Measurements from ENCODE around the gene OR52D1.

The OR52D1 gene

DNA sequence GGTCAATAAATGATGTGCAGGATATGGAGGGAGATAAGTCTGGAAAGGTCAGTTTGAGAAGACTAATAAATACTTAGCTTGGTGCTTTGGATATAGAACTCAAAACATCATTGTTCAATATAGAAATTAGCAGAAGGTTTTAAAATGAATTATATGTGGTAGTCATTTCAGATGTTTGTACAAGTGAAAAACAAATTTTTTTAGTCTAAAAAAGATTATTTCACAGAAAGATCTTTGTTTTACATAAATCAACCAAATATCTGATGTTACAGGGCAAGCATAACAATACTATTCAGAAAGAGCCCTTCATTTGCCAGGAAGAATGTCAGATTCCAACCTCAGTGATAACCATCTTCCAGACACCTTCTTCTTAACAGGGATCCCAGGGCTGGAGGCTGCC, at the start of gene OR52D1:
Gene OR52D1, plus strand, starts transcription at position 301 of the 400 bp plus-strand sequence. Its CDS starts 22 bp downstream, at position 323.
- DNase-seq (ENCODE audit: low spot score): no peak

GRCh38 chr11:5441414-5441813, 47.1 kb upstream of the OR52D1 start, which contains the start of gene OR51I1:
OR51I1 (minus strand) TSS chr11:5441514; CDS start chr11:5441514, 0 bp downstream.
- no peak for DNase-seq (ENCODE audit: low spot score)

- DNase-seq (ENCODE audit: low spot score): no peak
These were observed 44.6 kb upstream of the OR52D1 start for GRCh38 chr11:5443835-5444393.

- no peak for DNase-seq (ENCODE audit: low spot score)
These were observed 39.5 kb upstream of the OR52D1 start, which contains the start of gene OR51I2 for GRCh38 chr11:5449023-5449422. OR51I2 (plus strand) TSS chr11:5449323; CDS start chr11:5453489, 4,166 bp downstream.

GRCh38 chr11:5449432-5449831, 39.1 kb upstream of the OR52D1 start:
- DNase-seq (ENCODE audit: low spot score): no peak

DNA sequence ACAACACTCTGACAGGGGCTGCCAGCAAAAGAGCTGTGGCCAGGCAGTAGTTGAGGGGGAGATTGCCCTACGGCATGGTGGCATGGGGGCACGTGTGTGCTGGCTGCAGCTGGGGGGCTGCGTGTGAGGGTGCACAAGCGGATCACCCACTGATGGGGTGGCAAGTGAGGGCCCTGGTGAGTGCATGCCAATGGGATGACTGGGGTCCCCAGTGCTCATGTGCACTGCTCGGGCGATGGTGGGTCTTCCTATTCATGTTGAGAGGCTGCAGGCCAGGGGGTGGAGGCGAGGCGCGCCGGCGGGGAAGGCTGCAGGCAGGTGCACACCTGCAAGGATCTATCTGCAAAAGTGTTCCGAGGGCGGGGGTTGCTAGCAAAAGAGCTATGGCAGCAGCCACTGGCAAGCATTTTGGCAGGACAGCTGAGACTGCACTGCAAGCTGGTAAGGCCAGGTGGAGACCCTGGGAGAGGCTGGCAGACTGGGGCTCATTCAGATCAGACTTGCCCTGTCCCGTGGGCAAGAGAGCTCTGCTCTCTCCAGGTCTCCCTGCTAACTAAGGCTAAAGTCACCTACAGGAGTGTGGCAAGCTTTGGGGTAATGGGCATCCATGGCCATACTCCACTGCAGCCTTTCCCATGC, 27.4 kb upstream of the OR52D1 start:
- no peak for DNase-seq (ENCODE audit: low spot score)

DNA sequence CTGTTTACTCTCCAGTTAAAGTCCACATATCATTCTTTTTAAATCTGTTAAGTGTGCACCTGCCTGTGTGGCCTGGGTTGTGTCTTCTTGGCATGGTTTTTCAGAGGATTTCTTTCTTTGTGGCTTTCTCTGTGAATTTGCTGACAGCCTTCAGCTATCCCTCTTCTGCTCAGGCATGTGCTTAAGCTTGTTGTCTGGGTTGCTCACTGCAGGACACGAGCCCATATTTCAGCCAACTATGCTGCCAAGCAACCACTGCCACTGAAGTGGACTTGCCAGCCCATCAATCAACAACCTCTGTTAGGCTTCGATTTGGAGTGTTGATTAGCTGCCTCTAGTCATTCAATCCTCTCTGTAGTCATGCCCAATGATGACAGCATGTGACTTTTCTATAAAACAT, 21.0 kb upstream of the OR52D1 start:
- DNase-seq (ENCODE audit: low spot score): no peak

DNA sequence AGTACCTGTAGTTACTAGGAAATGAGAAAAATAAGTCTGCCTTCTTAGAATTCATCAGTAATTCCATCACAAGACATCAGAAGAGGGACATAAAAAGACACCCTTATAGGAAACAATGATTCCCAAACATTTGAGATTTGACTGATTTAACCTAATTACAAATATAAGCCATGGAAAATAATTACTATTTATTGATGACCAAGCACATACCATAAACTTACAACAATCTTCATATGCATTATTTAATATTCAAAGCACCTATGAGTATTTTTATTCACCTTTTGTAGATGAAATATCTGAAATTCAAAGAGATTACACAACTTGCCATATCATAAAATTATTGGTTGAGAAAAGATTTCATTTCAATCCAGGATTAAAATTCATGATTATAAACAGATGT, 14.6 kb upstream of the OR52D1 start:
- no peak for DNase-seq (ENCODE audit: low spot score)

GRCh38 chr11:5476186-5476819, 12.2 kb upstream of the OR52D1 start:
- DNase-seq (ENCODE audit: low spot score): peak; percentile 35

GRCh38 chr11:5486003-5486402, 2.5 kb upstream of the OR52D1 start:
- DNase-seq (ENCODE audit: low spot score): no peak

DNA sequence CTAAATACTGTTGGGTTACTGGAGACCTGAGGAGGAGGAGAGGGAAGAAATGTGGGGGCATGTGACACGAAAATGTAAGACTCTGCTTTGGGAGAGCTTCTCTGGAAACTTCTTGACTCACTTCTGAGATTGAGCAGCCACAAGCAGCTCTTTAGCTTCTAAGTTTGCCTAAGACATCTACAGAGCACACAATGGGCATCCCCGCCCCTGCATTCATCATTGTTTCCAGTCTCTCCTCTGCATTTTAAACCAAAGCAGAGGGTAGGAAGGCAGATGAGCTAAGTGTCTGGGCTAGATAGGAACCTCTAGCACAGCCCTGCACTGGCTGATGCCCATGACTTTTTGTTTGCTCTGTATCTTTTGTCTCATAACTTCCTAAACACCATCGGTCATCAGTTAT, 2.1 kb upstream of the OR52D1 start:
- no peak for DNase-seq (ENCODE audit: low spot score)

GRCh38 chr11:5488798-5489399, 414 bp downstream of the OR52D1 start:
- no peak for DNase-seq (ENCODE audit: low spot score)

- no peak for DNase-seq (ENCODE audit: low spot score)
These were observed 1.3 kb downstream of the OR52D1 start for GRCh38 chr11:5489576-5490357.

GRCh38 chr11:5499671-5500070, 11.2 kb downstream of the OR52D1 start:
- DNase-seq (ENCODE audit: low spot score): no peak

DNA sequence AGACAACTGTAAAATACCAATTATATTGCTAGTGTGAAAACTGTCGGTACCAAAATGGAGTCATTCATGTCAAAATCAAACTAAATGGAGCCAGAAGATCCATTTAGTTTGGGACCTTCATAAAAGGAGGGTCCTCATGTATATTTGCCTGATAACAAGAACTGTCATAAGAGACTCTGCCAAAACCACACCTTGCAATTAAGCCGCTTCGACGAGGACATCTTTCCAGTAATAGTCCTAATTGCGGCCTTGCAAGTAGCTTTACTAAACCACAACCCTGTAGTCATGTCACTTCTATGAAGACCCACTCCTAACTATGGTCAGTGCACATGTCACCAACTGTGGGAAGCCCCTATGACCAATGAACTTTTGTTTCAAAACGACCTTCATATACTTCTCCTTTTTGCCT, 11.9 kb downstream of the OR52D1 start:
- no peak for DNase-seq (ENCODE audit: low spot score)

GRCh38 chr11:5504403-5504921, 16.0 kb downstream of the OR52D1 start:
- DNase-seq (ENCODE audit: low spot score): no peak

DNA sequence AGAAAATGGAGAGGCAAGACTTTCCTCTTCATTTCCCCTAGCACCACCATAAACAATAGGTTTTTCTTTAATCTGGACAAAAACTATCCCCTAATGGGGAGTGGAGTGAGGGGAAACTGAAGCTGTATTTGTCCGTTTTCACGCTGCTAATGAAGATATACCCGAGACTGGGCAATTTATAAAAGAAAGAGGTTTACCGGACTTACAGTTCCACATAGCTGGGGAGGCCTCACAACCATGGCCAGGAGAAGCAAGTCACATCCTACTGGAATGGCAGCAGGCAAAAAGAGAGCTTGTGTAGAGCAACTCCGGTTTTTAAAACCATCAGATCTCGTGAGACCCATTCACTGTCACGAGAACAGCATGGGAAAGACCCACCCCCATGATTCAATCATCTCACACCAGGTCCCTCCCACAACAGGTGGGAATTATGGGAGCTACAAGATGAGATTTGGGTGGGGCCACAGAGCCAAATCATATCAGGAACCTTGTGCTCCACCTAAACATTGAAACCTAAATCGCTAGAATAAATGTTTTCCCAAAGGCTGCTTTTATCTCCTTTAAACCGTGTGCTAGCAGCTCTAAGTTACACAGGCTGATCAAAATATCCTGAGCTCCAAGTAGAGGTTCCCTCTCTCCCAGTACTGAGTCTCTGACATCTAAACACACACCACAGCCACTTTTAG, 17.0 kb downstream of the OR52D1 start:
- no peak for DNase-seq (ENCODE audit: low spot score)

- no peak for DNase-seq (ENCODE audit: low spot score)
These were observed 18.9 kb downstream of the OR52D1 start for GRCh38 chr11:5507177-5507932.

DNA sequence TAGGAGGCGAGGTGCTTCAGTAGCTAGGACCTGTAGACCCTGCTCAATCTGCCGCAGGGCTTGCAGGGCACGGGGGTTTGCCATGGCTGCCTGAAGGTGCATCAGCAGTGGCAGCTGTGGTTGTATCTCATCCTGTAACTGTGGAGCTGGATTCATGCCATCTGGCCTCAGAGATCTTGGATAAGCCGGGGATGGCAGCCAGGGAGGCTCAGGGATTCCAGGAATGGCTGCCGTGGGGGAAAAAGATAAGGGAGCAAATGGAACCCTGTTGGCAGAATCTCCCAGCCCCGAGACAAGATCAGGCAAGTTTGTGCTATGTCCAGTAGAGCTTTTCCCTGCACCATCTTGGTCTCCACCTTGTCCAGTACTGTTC, 19.4 kb downstream of the OR52D1 start:
- no peak for DNase-seq (ENCODE audit: low spot score)

DNA sequence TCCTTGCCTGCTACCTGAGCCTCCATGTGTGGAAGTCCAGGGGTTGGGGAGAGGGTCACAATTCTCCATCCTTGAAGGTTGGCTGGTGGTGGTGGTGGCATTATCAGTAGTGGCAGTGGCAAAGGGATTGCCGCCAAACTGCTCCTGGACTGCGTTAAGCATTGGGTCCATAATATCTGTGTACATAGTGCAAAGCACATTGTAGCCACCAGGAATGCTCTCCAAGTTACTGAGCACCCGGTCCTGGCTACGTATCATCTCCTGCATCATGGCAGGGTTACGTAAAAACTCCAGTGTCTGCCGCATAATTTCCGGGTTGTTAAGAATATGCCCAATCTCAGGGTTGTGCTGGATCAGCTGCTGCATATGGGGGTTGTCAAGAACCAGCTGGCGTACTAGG, 20.1 kb downstream of the OR52D1 start:
- no peak for DNase-seq (ENCODE audit: low spot score)

GRCh38 chr11:5509803-5510202, 21.3 kb downstream of the OR52D1 start, which contains the start of gene UBQLN3:
UBQLN3 (minus strand) TSS chr11:5509957; CDS start chr11:5509558, 399 bp downstream.
- DNase-seq (ENCODE audit: low spot score): no peak
